Endothelial cell of umbilical vein (primary cell): Measurements from ENCODE around the gene MANF. TPM values are rescaled to one million over a fixed set of nuclear protein-coding genes. Genes with fewer than 3 reads are reported as not detected.
A peak's percentile ranks its signal among the peaks of the same experiment; 100 is the strongest.

ENCODE experiments used
- BruUV-seq: library from RNA; stranded (reverse); fragments of 400-500 nt; replicated peaks from 2 replicates; lab custom pipeline; 2021; lab: Mats Ljungman, UMichigan
- CTCF ChIA-PET: fragments of 300-600, 350-600 bp; sonication (Branson Sonifier 250); formaldehyde crosslinking; loops from one replicate; lab custom pipeline; 2021; ENCODE audit warnings: antibody characterized with exemption, inconsistent platforms; lab: Charles Lee
- POLR2A ChIA-PET: fragments of 300-600, 350-600 bp; sonication (Branson Sonifier 250); formaldehyde crosslinking; loops from one replicate; lab custom pipeline; 2021; ENCODE audit warnings: antibody characterized with exemption, inconsistent platforms; lab: Charles Lee
- DNase-seq: peaks from one replicate; pipeline ENCODE4 v3.0.0-alpha.2; 2011; ENCODE audit warnings: low read depth, low spot score
- FAIRE-seq: peaks from 2 replicates; lab custom pipeline; 2011; peaks lifted over from hg19 to GRCh38; lab: Jason Lieb, UNC
- H2AFZ ChIP-seq: 2 replicates; pipeline ENCODE4 v1.6.0; 2012; ENCODE audit warnings: low read depth, low read length, control low read depth, inconsistent platforms
- H3K27ac ChIP-seq: 2 replicates; pipeline ENCODE4 v1.5.1; 2011; ENCODE audit warnings: low read depth, mild to moderate bottlenecking, control low read depth, low read length, moderate library complexity; ENCODE audit not compliant: insufficient read depth
- H3K27me3 ChIP-seq, 2 experiments: 2 replicates each; pipeline versions ENCODE4 v1.6.0 to v1.6.1; 2011; ENCODE audit warnings: low read length in 2 of 2, mixed read lengths in 1 of 2; ENCODE audit not compliant: control insufficient read depth in 2 of 2, insufficient read depth in 2 of 2
- H3K36me3 ChIP-seq, 2 experiments: 2 replicates in 1 of 2; 3 replicates in 1 of 2; pipeline ENCODE4 v1.5.1; 2011; ENCODE audit warnings: low read length in 2 of 2, mild to moderate bottlenecking in 1 of 2, moderate library complexity in 1 of 2; ENCODE audit not compliant: control insufficient read depth in 2 of 2, insufficient read depth in 2 of 2; ENCODE audit errors: extremely low read depth in 1 of 2
- H3K4me1 ChIP-seq: 3 replicates; pipeline ENCODE4 v1.5.1; 2011; ENCODE audit warnings: mild to moderate bottlenecking, low read length; ENCODE audit not compliant: control insufficient read depth, insufficient read depth; ENCODE audit errors: extremely low read depth
- H3K4me2 ChIP-seq: 2 replicates; pipeline ENCODE4 v1.6.1; 2011; ENCODE audit warnings: low read length, control low read depth, mixed read lengths; ENCODE audit not compliant: insufficient read depth
- H3K4me3 ChIP-seq, 3 experiments: fragments of 200-600 bp in 1 of 3; sonication (generic), shearing (Covaris generic) in 1 of 3; replicated peaks in 1 of 3; 2 replicates each; pipeline ENCODE4 v1.5.1; 2011 to 2016; ENCODE audit warnings: control low read depth in 3 of 3, low read length in 3 of 3, mild to moderate bottlenecking in 2 of 3, inconsistent platforms in 1 of 3, low read depth in 1 of 3, moderate library complexity in 1 of 3; ENCODE audit not compliant: insufficient read depth in 1 of 3
- H3K79me2 ChIP-seq: 2 replicates; pipeline ENCODE4 v1.6.0; 2012; ENCODE audit warnings: low read length, inconsistent platforms; ENCODE audit not compliant: control insufficient read depth, insufficient read depth
- H3K9ac ChIP-seq: replicated peaks from 2 replicates; pipeline ENCODE3; 2011; ENCODE audit warnings: low read length, control low read depth; ENCODE audit not compliant: insufficient read depth; ENCODE audit errors: extremely low read depth
- H3K9me1 ChIP-seq: replicated peaks from 3 replicates; pipeline ENCODE4 v1.6.0; 2011; ENCODE audit warnings: mild to moderate bottlenecking, low read length; ENCODE audit not compliant: control insufficient read depth, insufficient read depth; ENCODE audit errors: extremely low read depth
- H3K9me3 ChIP-seq: replicated peaks from 2 replicates; pipeline ENCODE4 v1.5.1; 2012; ENCODE audit warnings: low read length, inconsistent platforms; ENCODE audit not compliant: control insufficient read depth, insufficient read depth
- H4K20me1 ChIP-seq: replicated peaks from 2 replicates; pipeline ENCODE3; 2011; ENCODE audit warnings: mild to moderate bottlenecking, low read length; ENCODE audit not compliant: control insufficient read depth, insufficient read depth; ENCODE audit errors: extremely low read depth
- CTCF ChIP-seq, 2 donors: IDR thresholded peaks; 1 replicate in 1 of 2; 2 replicates in 1 of 2; pipeline ENCODE4 v1.5.1; 2011; ENCODE audit warnings: low read length in 2 of 2, mild to moderate bottlenecking in 2 of 2, moderate library complexity in 2 of 2, control low read depth in 1 of 2, inconsistent platforms in 1 of 2, low read depth in 1 of 2; ENCODE audit not compliant: insufficient read depth in 1 of 2; ENCODE audit errors: extremely low read depth in 1 of 2
- FOS ChIP-seq: IDR thresholded peaks from 2 replicates; pipeline ENCODE4 v1.6.1; 2011; ENCODE audit warnings: mild to moderate bottlenecking, low read length, moderate library complexity, borderline replicate concordance; ENCODE audit not compliant: insufficient read depth
- GATA2 ChIP-seq: IDR thresholded peaks from 2 replicates; pipeline ENCODE4 v1.7.0; 2011; ENCODE audit warnings: low read depth, mild to moderate bottlenecking, moderate library complexity, mixed read lengths, low read length; ENCODE audit not compliant: insufficient read length, insufficient read depth
- MAX ChIP-seq: IDR thresholded peaks from 2 replicates; pipeline ENCODE4 v1.6.1; 2011; ENCODE audit not compliant: insufficient read depth, insufficient read length
- MYC ChIP-seq: IDR thresholded peaks from one replicate; pipeline ENCODE4 v1.6.1; 2011; ENCODE audit warnings: mild to moderate bottlenecking, low read depth, low read length
- POLR2A ChIP-seq: IDR thresholded peaks from 2 replicates; pipeline ENCODE4 v1.6.1; 2012; ENCODE audit warnings: low read depth, mild to moderate bottlenecking, control low read depth, low read length
- POLR2AphosphoS5 ChIP-seq: IDR thresholded peaks from 2 replicates; pipeline ENCODE4 v1.6.1; 2012; ENCODE audit warnings: low read depth, mild to moderate bottlenecking, control low read depth, low read length, moderate library complexity; ENCODE audit not compliant: insufficient read depth
- dilution Hi-C: fragments of 300-500 bp; cut with MboI; formaldehyde crosslinking; loops from one replicate; pipeline ENCODE4 v1.15.0; 2019; ENCODE audit warnings: low sequenced_read_pairs; ENCODE audit not compliant: extremely low pct_ligation_motif_present
- intact Hi-C: fragments of 100-400 bp; cut with micrococcal nuclease; formaldehyde crosslinking; loops from one replicate; pipeline ENCODE4 v1.10.0; 2022
- polyA plus RNA-seq, 4 experiments: library from polyadenylated mRNA; depleted of rRNA in 3 of 4; stranded (reverse) in 3 of 4; unstranded in 1 of 4; fragments of >200 nt; gene quantifications; 2 replicates each; pipeline versions ENCODE4 v1.2.1 to v1.2.3, GENCODE V29; 2011 to 2012; ENCODE audit warnings: missing spikeins in 1 of 4
- total RNA-seq: library from RNA; stranded (reverse); gene quantifications from 2 replicates; pipeline ENCODE4 v1.2.3, GENCODE V29; 2021

The MANF gene
- total and polyA plus RNA-seq, 2 donors (not counting 3 experiments of a cell fraction or from before 2014, with no cell fraction given) = 100 to 248 TPM

GRCh38 chr3:51391075-51391565, 6.0 kb downstream of the MANF start, which contains the start of gene RBM15B:
Gene RBM15B, plus strand, starts transcription at chr3:51391285. Its CDS starts 115 bp downstream, at chr3:51391400.
- Histone ChIP-seq H3K27ac (peak within 1 kb of the TSS; percentile 50), H3K4me1 (peaks cover 49% of the 10 kb centered on the region), H2AFZ (no peak within 1 kb of the TSS), H3K79me2 (peaks cover 76% of the 10 kb centered on the region), H3K4me2 (peak within 1 kb of the TSS; percentile 22), H4K20me1 (no peaks in the 10 kb centered on the region), H3K9me1 (no peaks in the 10 kb centered on the region), H3K27me3 (no peaks in the 10 kb centered on the region), H3K9me3 (no peaks in the 10 kb centered on the region), H3K36me3 (peaks cover 24 to 40% of the 10 kb centered on the region in 2 experiments), H3K9ac (peak within 1 kb of the TSS; percentile 88), H3K4me3 (peak within 1 kb of the TSS; percentile 29 to 77 (median 36))
- FAIRE-seq (no peak), DNase-seq (peak; percentile 96)
- BruUV-seq = no TSS peak
- ChIA-PET CTCF (no interaction called here), POLR2A (interaction anchor here (1.5 kb wide), 1 partner anchor 108 kb away, joined by 3 read pairs; the partner anchor contains the start of gene DCAF1)
- dilution Hi-C loops (no loop called here), intact Hi-C loops (loop anchor here (1.0 to 5.0 kb wide), 6 partner anchors 43 to 1034 kb away; partner anchors contain the start of gene TMEM115)
- TF ChIP-seq FOS = no peak
- peak in 1 of 2 donors; percentile 91 for TF ChIP-seq CTCF (IDR thresholded peaks at IDR 0.05; ENCODE audit: extremely low read depth in 1 of 2, insufficient read depth in 1 of 2, low read depth in 1 of 2, low read length in 2 of 2)
- TF ChIP-seq POLR2A = peak; percentile 75
- TF ChIP-seq MAX = peak; percentile 88
- TF ChIP-seq MYC = peak; percentile 43
- peak; percentile 93 for TF ChIP-seq POLR2AphosphoS5
- no peak for TF ChIP-seq GATA2
